ENCODE measurements around the gene ZBTB18.
"Not testable (repeated sequence)": the region's sequence is repeated elsewhere in the genome, so short reads cannot be mapped to it uniquely, and the experiment has no call there.

- TF ChIP-seq CTCF (IDR thresholded peaks at IDR 0.05); EZH2 (IDR thresholded peaks at IDR 0.05; ENCODE audit: borderline replicate concordance, insufficient read depth, low read depth, low read length, poor library complexity, severe bottlenecking): not testable (repeated sequence)
These were observed 36.2 kb upstream of the ZBTB18 start for GRCh38 chr1:244014862-244015261.

Data from B cell (primary cell).